Stimulated activated CD8-positive, alpha-beta memory T cell treated with anti-CD3 and anti-CD28 coated beads, Interleukin-7, amount 100 ng/mL, for 24 hours (primary cell): ENCODE data around the gene SFSWAP.

Experiments
- DNase-seq: peaks from one replicate; pipeline ENCODE4 v3.0.0-alpha.2; 2020; ENCODE audit warnings: low read depth

The SFSWAP gene

DNA sequence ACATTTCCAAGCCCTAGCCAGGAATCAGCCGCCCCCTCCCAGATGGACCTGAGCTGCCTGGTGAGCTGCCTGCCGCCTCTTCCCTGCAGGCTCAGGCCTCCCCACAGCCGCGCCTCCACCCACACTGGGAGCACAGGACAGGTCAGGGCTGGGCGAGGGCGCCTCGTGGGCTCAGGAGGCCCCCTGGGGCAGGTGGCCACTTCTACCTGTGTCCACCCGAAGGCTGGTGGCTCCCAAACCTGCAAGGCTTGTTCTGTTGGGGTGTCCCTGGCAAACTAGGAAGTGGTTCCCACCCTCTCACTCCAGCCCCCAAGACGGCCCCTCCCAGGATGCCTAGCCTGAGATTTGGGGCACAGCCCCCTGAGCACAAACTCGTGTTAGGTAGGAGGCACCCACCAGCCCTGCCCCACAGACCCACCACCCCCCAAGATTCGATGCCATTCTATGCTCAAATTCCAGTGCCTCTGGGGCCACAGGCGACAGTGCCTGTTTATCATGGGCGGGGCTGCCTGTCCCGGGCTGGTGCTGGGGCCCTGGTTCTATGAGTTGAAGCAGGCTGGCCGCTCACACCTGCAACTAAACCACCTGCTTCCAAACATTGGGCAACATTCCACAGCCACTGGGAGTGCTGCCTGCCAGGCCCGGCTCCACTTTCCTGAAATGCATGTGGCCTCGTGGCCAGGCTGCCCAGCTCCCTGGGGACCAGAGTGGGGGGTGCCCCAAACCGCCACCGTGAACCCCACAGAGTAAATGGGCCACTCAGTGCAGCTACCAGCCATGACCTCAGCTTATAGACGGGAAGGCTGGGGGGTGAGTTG is 124.1 kb downstream of the SFSWAP start:
- no peak for DNase-seq

DNA sequence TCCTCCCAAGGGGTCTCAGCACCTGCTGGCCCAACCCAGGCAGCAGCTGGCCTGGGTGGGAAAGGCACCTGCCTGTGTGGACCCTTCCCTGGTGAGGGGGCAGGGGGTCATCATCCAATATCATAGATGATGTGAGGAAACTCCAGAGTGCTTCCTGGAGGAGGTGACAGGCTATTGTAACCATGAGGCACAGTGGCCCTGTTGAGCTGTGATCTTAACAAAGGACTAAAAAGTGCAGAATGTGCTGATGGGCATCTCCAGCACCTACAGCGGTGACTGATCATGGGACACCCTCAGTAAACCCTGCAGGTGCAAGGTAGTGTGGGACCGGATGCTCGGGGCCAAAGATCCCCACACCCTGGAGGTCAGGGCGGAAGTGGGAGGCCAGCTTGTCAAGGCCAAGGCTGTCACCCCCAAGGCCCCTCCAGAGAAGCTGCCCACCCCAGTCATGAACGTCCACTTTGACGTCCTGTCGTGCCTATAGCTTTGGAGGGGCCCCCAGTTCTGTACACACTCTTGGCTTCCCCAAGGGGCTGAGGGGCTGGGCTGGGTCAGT is 124.8 kb downstream of the SFSWAP start:
- no peak for DNase-seq

DNA sequence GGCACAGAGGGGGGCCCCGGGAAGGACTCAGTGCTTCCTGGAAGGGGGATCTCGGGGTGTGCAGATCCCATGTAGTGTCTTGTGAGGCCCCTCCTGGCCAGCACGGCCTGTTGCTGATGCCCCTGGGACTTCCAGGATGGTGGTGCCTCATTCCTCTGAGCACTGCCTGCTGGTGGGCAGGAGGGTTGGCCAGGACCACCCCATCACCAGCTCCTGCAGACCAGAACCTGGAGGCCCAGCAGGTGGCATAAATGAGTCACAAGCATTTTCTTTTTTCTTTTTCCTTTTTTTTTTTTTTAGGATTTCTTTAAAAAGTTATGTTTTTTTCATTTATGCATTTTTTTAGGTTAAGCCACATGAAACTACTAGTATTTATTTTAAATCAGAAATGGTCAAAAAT is 125.3 kb downstream of the SFSWAP start:
- no peak for DNase-seq

DNA sequence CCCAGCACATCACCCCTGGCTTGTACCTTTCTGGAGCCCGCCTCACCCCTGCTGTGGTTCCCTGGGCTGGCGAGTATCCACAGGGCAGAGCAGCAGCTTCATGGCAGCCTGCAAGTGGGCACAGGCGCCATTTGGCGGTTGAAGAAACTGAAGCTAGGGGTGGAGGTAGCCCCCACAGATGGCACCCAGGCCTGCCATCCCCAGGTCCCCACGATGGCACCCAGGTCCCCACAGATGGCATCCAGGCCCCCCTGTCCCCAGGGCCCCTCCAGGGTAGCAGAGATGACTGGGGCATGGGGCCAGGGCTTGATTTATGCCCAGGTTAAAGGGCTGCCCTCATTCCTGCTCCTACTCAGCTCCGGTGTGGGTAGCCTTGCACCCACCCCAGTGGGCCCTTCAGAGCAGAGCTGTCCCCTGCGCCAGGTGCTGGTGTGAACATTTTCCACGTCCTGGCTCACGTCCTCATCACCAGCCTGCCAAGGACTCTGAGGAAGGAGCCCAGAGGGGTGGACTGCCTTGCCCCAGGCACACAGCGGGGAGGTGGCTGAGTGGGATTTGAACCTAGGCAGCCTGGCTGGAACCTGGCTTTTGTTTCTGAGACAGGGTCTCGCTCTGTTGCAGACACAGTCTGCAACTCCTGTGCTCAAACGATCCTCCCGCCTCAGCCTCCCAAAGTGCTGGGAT is 126.0 kb downstream of the SFSWAP start:
- DNase-seq: no peak

DNA sequence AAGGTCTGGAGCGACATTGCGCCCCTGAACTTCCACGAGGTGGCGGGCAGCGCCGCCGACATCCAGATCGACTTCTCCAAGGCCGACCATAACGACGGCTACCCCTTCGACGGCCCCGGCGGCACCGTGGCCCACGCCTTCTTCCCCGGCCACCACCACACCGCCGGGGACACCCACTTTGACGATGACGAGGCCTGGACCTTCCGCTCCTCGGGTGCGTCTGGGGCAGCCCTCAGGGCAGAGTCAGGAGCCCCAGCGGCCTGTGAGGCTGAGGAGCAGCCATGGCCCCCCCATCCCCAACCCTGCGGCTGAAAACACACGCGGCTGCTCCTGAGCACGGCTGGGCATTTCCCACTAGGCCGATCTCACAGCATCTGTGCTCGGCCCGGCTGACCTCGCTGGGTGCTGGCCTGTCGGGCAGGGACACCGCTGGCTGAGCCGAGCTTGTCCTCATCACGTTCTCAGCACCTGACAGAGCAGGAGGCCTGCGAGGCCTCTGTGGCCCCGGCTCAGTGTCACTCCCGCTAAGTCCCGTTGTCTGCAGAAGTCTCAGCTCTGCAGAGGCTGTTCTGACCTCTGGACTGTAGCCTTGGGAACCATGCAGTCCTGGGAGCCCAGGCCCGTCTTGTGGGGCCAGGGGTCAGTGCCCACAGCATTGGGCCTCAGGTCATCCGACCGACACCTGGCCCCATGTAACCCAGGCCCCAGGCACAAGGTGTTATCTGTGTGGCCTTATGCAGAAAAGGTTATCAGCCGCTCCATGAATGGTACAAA is 129.9 kb downstream of the SFSWAP start:
- DNase-seq: no peak

DNA sequence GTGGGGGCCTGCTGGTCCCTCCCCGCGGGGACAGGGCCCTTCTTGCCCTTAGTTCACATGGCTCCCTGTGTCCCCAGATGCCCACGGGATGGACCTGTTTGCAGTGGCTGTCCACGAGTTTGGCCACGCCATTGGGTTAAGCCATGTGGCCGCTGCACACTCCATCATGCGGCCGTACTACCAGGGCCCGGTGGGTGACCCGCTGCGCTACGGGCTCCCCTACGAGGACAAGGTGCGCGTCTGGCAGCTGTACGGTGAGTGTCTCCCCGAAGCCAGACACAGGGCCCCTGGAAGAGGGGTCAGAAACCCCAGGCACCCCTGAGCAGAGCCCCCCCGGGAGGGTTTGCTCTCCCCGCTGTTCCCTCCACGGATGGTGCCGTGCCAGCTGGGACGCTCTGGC is 130.7 kb downstream of the SFSWAP start:
- DNase-seq: no peak

DNA sequence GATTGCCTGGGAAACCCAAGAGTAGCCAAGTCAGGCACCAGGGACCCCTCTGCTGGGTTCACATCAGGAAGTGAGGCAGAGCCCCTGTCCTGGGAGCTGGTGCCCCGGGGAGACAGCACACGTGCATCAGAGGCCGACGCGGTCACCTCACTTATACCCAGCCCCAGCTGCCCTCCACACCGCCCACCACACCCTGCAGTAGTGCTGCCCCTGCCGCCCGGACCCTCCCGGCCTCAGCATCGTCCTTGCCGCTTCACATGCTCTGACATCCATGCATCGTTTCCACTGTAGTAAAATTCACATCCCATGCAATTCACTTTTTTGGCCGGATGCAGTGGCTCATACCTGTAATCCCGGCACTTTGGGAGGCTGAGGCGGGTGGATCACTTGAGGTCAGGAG is 131.3 kb downstream of the SFSWAP start:
- no peak for DNase-seq

DNA sequence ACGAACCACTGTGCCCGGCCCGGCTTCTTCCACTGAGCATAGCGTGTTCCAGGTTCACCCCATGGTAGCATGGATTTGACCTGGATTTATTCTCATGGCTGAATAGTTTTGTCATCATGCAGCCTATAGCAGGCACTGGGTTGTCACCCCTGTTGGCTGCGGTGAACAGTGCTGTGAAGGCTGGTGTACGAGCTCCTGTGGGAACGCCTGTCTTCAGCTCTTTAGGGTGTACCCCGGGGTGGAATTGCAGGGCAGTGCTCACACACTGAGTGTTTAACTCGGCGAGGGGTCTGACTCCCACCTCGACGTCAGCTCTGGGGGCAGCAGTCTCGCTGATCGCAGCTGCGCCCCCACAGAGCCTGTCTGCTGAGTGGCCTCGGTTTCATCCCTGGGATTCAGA is 132.6 kb downstream of the SFSWAP start:
- DNase-seq: no peak

DNA sequence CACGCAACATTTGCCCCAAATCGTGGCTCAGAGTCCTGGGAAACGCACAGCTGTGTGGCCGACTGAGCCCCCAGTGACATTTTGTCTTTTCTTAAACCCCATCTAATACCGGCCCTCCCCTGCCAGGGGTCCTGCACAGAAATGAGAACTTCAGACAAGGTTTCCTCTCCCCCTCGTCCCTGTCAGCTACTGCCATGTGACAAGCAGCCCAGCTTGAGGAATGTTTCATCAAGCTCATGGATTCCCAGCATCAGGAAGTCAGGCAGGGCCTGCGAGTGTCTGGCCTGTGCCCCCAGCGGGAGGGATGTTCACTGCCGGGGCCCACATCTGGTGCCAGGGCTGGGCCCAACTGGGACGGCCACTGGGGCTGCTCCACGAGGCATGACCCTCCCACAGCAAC is 133.2 kb downstream of the SFSWAP start:
- DNase-seq: no peak

DNA sequence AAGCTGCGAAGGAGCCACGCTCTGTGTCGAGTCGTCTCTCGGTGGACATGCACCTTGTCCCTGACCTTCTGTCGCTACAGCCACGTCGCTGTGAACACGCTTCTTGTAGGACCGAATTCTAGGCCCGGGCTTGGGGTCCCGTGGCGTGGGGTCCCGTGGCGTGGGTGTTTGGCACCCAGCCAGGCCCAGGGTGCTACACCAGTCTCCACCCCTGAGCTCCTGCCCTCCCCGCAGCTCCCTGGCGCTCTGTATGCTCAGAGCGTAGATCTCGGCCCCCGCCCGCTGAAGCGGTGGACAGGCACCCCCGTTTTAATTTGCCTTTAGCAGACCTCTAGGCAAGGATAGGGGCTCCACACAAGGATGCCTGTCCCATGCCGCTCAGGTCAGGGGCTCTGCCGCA is 133.8 kb downstream of the SFSWAP start:
- no peak for DNase-seq

DNA sequence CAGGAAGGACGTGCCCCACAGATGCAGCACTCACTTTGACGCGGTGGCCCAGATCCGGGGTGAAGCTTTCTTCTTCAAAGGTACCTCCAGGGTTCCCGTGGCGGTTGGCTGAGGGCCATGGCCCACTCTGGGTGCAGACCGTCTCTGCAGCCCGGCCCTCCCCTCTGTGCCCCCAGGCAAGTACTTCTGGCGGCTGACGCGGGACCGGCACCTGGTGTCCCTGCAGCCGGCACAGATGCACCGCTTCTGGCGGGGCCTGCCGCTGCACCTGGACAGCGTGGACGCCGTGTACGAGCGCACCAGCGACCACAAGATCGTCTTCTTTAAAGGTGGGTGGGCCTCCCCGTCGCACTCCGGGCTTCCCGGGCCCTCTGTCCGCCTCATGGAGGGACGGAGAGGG is 134.2 kb downstream of the SFSWAP start:
- no peak for DNase-seq

DNA sequence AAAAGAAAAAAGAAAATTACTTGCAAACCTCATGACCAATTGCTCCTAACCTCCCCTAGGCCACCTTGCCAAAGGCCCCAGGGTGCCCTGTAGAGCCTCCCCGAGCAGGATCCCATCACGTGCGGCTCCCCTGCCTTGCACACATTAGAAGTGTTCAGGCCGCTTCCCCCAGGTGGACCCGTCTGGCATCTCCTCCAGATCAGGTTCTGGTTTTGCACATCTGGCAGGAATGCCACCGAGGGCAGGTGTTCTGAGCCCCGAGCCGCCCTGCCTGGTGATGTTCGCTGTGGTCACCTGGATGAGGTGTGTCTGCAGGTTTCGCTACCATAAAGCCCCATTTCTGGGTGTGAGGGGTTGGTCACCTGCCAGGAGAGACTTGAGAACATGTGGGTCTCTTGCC is 136.6 kb downstream of the SFSWAP start:
- DNase-seq: no peak

DNA sequence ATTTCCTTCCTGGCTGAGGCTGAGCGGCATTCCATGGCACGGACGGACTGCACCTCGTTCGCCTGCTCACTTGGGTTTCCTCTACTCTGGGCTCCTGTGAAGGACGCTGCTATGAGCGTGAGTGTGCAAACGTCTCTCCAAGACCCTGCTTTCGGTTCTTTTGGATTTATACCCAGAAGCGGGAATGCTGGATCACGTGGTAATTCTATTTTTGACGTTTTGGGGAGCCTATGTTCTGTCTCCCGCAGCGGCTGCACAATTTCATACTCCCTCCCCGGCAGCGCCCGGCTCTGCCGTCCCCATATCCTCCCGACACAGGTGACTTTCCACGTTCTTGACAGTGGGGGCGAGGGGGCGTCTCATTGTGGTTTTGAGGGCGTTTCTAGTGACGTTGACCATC is 137.9 kb downstream of the SFSWAP start:
- no peak for DNase-seq
